ENCODE results near the gene SCGB3A1. TPM values are rescaled to one million over a fixed set of nuclear protein-coding genes. Genes with fewer than 3 reads are reported as not detected.
A peak's percentile ranks its signal among the peaks of the same experiment; 100 is the strongest.

SCGB3A1 gene
- total RNA-seq, 1 experiment from 2014 or later, result not detected

DNA sequence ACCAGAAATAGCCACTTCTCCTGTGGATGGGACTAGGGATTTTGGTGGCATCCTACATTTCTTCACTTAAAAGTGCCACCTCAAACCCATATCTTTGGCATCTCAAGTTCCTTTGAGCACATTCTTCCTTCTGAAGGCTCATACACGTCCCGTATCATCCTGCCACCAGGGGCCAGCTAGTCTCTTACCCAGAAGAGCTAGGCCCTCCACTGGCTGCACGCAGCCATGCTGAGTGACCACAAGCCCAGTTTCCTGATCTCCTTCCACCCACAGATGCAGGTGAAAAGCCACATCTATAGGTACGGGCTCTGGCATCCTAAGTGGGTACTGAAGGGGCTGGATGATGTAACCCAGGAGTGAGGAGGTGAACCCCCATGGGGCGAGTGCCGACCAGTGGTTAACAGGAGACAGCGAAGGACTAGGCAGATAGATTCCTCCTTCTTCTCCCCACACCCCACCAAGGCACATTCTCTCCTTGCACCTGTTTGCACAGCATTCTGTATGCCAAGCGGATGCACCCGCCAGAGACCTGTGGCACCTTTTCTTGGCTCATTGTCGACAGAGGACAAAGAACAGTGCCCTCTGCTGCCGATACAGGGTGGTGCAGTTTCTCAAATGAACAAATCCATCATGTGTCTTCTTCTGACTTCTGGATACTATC lies 14.4 kb upstream of the SCGB3A1 start:
- Histone ChIP-seq H3K27ac (ENCODE audit: low read length) (no peak overlapping the region), H3K9ac (ENCODE audit: low read length) (no peak overlapping the region), H3K27me3 (ENCODE audit: low read length) (no peaks in the 10 kb centered on the region), H3K4me3 (ENCODE audit: low read length) (no peak overlapping the region), H3K4me2 (ENCODE audit: low read depth, low read length, poor library complexity, severe bottlenecking) (no peak overlapping the region), H4K20me1 (ENCODE audit: insufficient read depth, low read depth, low read length) (no peaks in the 10 kb centered on the region), H2AFZ (ENCODE audit: low read length) (no peak overlapping the region), H3K36me3 (ENCODE audit: insufficient read depth, low read length) (no peaks in the 10 kb centered on the region), H3K9me3 (ENCODE audit: low read length) (no peaks in the 10 kb centered on the region), H3K4me1 (ENCODE audit: low read length) (no peaks in the 10 kb centered on the region), H3K79me2 (ENCODE audit: low read length) (no peaks in the 10 kb centered on the region), H3K9me2 (replicated peaks; ENCODE audit: insufficient read depth, low read length) (no peaks in the 10 kb centered on the region)
- peak; percentile 84 for DNase-seq

GRCh38 chr5:180604271-180604670 lies 13.0 kb upstream of the SCGB3A1 start:
- Histone ChIP-seq H3K9me3 (ENCODE audit: low read length) (no peaks in the 10 kb centered on the region), H2AFZ (ENCODE audit: low read length) (no peak overlapping the region), H3K9me2 (replicated peaks; ENCODE audit: insufficient read depth, low read length) (no peaks in the 10 kb centered on the region), H3K79me2 (ENCODE audit: low read length) (no peaks in the 10 kb centered on the region), H3K9ac (ENCODE audit: low read length) (no peak overlapping the region), H3K36me3 (ENCODE audit: insufficient read depth, low read length) (no peaks in the 10 kb centered on the region), H3K4me3 (ENCODE audit: low read length) (no peak overlapping the region), H3K4me1 (ENCODE audit: low read length) (no peaks in the 10 kb centered on the region), H3K4me2 (ENCODE audit: low read depth, low read length, poor library complexity, severe bottlenecking) (no peak overlapping the region), H3K27ac (ENCODE audit: low read length) (no peak overlapping the region), H4K20me1 (ENCODE audit: insufficient read depth, low read depth, low read length) (no peaks in the 10 kb centered on the region), H3K27me3 (ENCODE audit: low read length) (no peaks in the 10 kb centered on the region)
- DNase-seq, result no peak

GRCh38 chr5:180603076-180603594 lies 11.8 kb upstream of the SCGB3A1 start:
- H2AFZ ChIP-seq (ENCODE audit: low read length), result no peak overlapping the region
- H3K9me2 ChIP-seq (replicated peaks; ENCODE audit: insufficient read depth, low read length), result no peaks in the 10 kb centered on the region
- no peaks in the 10 kb centered on the region for H4K20me1 ChIP-seq (ENCODE audit: insufficient read depth, low read depth, low read length)
- DNase-seq, result no peak
- H3K27ac ChIP-seq (ENCODE audit: low read length), result no peak overlapping the region
- no peaks in the 10 kb centered on the region for H3K27me3 ChIP-seq (ENCODE audit: low read length)
- no peak overlapping the region for H3K4me2 ChIP-seq (ENCODE audit: low read depth, low read length, poor library complexity, severe bottlenecking)
- H3K4me1 ChIP-seq (ENCODE audit: low read length), result no peaks in the 10 kb centered on the region
- no peaks in the 10 kb centered on the region for H3K36me3 ChIP-seq (ENCODE audit: insufficient read depth, low read length)
- no peaks in the 10 kb centered on the region for H3K79me2 ChIP-seq (ENCODE audit: low read length)
- no peaks in the 10 kb centered on the region for H3K9me3 ChIP-seq (ENCODE audit: low read length)
- no peak overlapping the region for H3K9ac ChIP-seq (ENCODE audit: low read length)
- no peak overlapping the region for H3K4me3 ChIP-seq (ENCODE audit: low read length)

GRCh38 chr5:180602481-180603075 lies 11.3 kb upstream of the SCGB3A1 start:
- Histone ChIP-seq H3K4me1 (ENCODE audit: low read length) (no peaks in the 10 kb centered on the region), H3K79me2 (ENCODE audit: low read length) (no peaks in the 10 kb centered on the region), H3K9me2 (replicated peaks; ENCODE audit: insufficient read depth, low read length) (no peaks in the 10 kb centered on the region), H3K27me3 (ENCODE audit: low read length) (no peaks in the 10 kb centered on the region), H3K36me3 (ENCODE audit: insufficient read depth, low read length) (no peaks in the 10 kb centered on the region), H3K27ac (ENCODE audit: low read length) (no peak overlapping the region), H3K4me2 (ENCODE audit: low read depth, low read length, poor library complexity, severe bottlenecking) (no peak overlapping the region), H4K20me1 (ENCODE audit: insufficient read depth, low read depth, low read length) (no peaks in the 10 kb centered on the region), H3K4me3 (ENCODE audit: low read length) (no peak overlapping the region), H3K9me3 (ENCODE audit: low read length) (no peaks in the 10 kb centered on the region), H3K9ac (ENCODE audit: low read length) (no peak overlapping the region), H2AFZ (ENCODE audit: low read length) (no peak overlapping the region)
- DNase-seq, result no peak

- Histone ChIP-seq H3K27ac (ENCODE audit: low read length) (no peak overlapping the region), H3K4me3 (ENCODE audit: low read length) (no peak overlapping the region), H3K9me2 (replicated peaks; ENCODE audit: insufficient read depth, low read length) (no peaks in the 10 kb centered on the region), H3K36me3 (ENCODE audit: insufficient read depth, low read length) (no peaks in the 10 kb centered on the region), H3K9ac (ENCODE audit: low read length) (no peak overlapping the region), H3K9me3 (ENCODE audit: low read length) (no peaks in the 10 kb centered on the region), H3K27me3 (ENCODE audit: low read length) (no peaks in the 10 kb centered on the region), H3K79me2 (ENCODE audit: low read length) (no peaks in the 10 kb centered on the region), H3K4me1 (ENCODE audit: low read length) (no peaks in the 10 kb centered on the region), H2AFZ (ENCODE audit: low read length) (no peak overlapping the region), H3K4me2 (ENCODE audit: low read depth, low read length, poor library complexity, severe bottlenecking) (no peak overlapping the region), H4K20me1 (ENCODE audit: insufficient read depth, low read depth, low read length) (no peaks in the 10 kb centered on the region)
- DNase-seq, result no peak
Observed at GRCh38 chr5:180601591-180602480, 10.5 kb upstream of the SCGB3A1 start.

DNA sequence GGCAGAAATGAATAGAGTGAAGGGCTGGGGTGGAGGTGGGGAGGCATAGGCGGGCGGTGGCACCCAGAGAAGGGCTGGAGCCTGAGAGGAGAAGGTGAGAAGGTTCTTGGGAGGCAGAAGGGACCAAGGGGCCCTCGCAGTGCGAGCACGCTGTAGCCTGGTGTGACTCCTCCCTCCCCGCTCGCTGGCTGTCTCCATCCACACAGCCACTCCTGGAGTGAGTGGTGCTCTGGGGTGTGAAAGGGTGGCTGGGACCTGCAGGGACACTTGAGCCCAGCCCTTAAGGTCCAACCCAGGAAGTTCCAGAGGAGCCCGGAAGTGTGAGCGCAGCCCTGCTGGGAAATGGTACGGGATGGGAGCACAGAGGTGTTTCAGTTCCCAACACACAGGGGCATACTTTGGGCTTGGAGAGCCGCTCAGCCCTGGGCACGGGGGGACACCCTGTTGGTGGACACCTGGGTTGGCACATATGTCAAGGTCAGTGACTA lies 9.3 kb upstream of the SCGB3A1 start:
- no peaks in the 10 kb centered on the region for H3K36me3 ChIP-seq (ENCODE audit: insufficient read depth, low read length)
- H4K20me1 ChIP-seq (ENCODE audit: insufficient read depth, low read depth, low read length), result no peaks in the 10 kb centered on the region
- H3K79me2 ChIP-seq (ENCODE audit: low read length), result no peaks in the 10 kb centered on the region
- no peaks in the 10 kb centered on the region for H3K4me1 ChIP-seq (ENCODE audit: low read length)
- no peak overlapping the region for H2AFZ ChIP-seq (ENCODE audit: low read length)
- no peaks in the 10 kb centered on the region for H3K9me2 ChIP-seq (replicated peaks; ENCODE audit: insufficient read depth, low read length)
- H3K27me3 ChIP-seq (ENCODE audit: low read length), result no peaks in the 10 kb centered on the region
- H3K4me3 ChIP-seq (ENCODE audit: low read length), result no peak overlapping the region
- DNase-seq, result no peak
- no peak overlapping the region for H3K4me2 ChIP-seq (ENCODE audit: low read depth, low read length, poor library complexity, severe bottlenecking)
- H3K9me3 ChIP-seq (ENCODE audit: low read length), result no peaks in the 10 kb centered on the region
- H3K27ac ChIP-seq (ENCODE audit: low read length), result no peak overlapping the region
- H3K9ac ChIP-seq (ENCODE audit: low read length), result no peak overlapping the region

GRCh38 chr5:180599981-180600553 lies 8.8 kb upstream of the SCGB3A1 start:
- no peak overlapping the region for H3K27ac ChIP-seq (ENCODE audit: low read length)
- no peaks in the 10 kb centered on the region for H3K79me2 ChIP-seq (ENCODE audit: low read length)

DNA sequence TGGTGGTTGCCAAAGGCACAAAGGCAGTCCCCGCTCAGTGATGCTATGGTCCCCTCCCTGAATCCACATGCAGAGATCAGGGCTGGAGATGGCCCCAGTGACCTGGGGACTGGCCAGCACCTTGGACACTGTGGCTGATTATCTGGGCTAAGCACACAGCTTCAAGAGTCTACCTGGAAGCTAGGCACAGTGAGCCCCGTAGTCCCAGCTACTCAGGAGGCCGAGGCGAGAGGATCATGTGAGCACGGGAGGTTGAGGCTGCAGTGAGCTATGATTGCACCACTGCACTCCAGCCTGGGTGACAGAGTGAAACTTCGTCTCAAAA lies 8.3 kb upstream of the SCGB3A1 start:
- Histone ChIP-seq H3K36me3 (ENCODE audit: insufficient read depth, low read length) (no peaks in the 10 kb centered on the region), H3K9ac (ENCODE audit: low read length) (no peak overlapping the region), H3K9me2 (replicated peaks; ENCODE audit: insufficient read depth, low read length) (no peaks in the 10 kb centered on the region), H2AFZ (ENCODE audit: low read length) (no peak overlapping the region), H3K4me3 (ENCODE audit: low read length) (no peak overlapping the region), H3K27ac (ENCODE audit: low read length) (no peak overlapping the region), H3K4me1 (ENCODE audit: low read length) (no peaks in the 10 kb centered on the region), H4K20me1 (ENCODE audit: insufficient read depth, low read depth, low read length) (no peaks in the 10 kb centered on the region), H3K27me3 (ENCODE audit: low read length) (no peaks in the 10 kb centered on the region), H3K79me2 (ENCODE audit: low read length) (no peaks in the 10 kb centered on the region), H3K4me2 (ENCODE audit: low read depth, low read length, poor library complexity, severe bottlenecking) (no peak overlapping the region), H3K9me3 (ENCODE audit: low read length) (no peaks in the 10 kb centered on the region)
- DNase-seq, result no peak

More at GRCh38 chr5:180599981-180600553, 8.8 kb upstream of the SCGB3A1 start:
- H3K4me3 ChIP-seq (ENCODE audit: low read length), result no peak overlapping the region
- no peak for DNase-seq
- no peaks in the 10 kb centered on the region for H3K9me3 ChIP-seq (ENCODE audit: low read length)
- no peaks in the 10 kb centered on the region for H3K27me3 ChIP-seq (ENCODE audit: low read length)
- H3K4me1 ChIP-seq (ENCODE audit: low read length), result no peaks in the 10 kb centered on the region
- H2AFZ ChIP-seq (ENCODE audit: low read length), result no peak overlapping the region
- H3K4me2 ChIP-seq (ENCODE audit: low read depth, low read length, poor library complexity, severe bottlenecking), result no peak overlapping the region
- no peak overlapping the region for H3K9ac ChIP-seq (ENCODE audit: low read length)
- no peaks in the 10 kb centered on the region for H3K9me2 ChIP-seq (replicated peaks; ENCODE audit: insufficient read depth, low read length)
- H4K20me1 ChIP-seq (ENCODE audit: insufficient read depth, low read depth, low read length), result no peaks in the 10 kb centered on the region
- H3K36me3 ChIP-seq (ENCODE audit: insufficient read depth, low read length), result no peaks in the 10 kb centered on the region
